GM12874 (cell line): ENCODE results near the gene FOXL2NB.

Experiments
- CTCF ChIP-seq: IDR thresholded peaks from 2 replicates; pipeline ENCODE4 v1.5.1; 2011; ENCODE audit warnings: low read depth, mild to moderate bottlenecking, control low read depth, low read length, moderate library complexity; ENCODE audit not compliant: insufficient read depth

The FOXL2NB gene

GRCh38 chr3:138943724-138944653 lies 3.0 kb upstream of the FOXL2NB start:
- no peak for TF ChIP-seq CTCF

GRCh38 chr3:138944654-138944928 lies 2.4 kb upstream of the FOXL2NB start:
- no peak for TF ChIP-seq CTCF

GRCh38 chr3:138944929-138945708 lies 1.9 kb upstream of the FOXL2NB start:
- no peak for TF ChIP-seq CTCF

- no peak for TF ChIP-seq CTCF
Observed at GRCh38 chr3:138945709-138946662, 1.0 kb upstream of the FOXL2NB start.

GRCh38 chr3:138947495-138948121 lies 591 bp downstream of the FOXL2NB start:
- no peak for TF ChIP-seq CTCF

GRCh38 chr3:138948371-138949001 lies 1.5 kb downstream of the FOXL2NB start:
- TF ChIP-seq CTCF = no peak
